Tibial nerve (tissue), 4 donors: Measurements from ENCODE around the gene HES6. TPM values are rescaled to one million over a fixed set of nuclear protein-coding genes. Genes with fewer than 3 reads are reported as not detected.

Source experiments
- DNase-seq, 2 donors: peaks; one replicate each; pipeline ENCODE4 v3.0.0-alpha.2; 2019; ENCODE audit warnings: low spot score in 2 of 2
- H3K27ac ChIP-seq, 4 donors: fragments of 200-600 bp; sonication (generic) in 3 of 4; one replicate each; pipeline ENCODE4 v1.5.1; 2017 to 2019; ENCODE audit warnings: mild to moderate bottlenecking in 1 of 4
- H3K27me3 ChIP-seq, 2 donors: fragments of 200-600 bp; sonication (generic) in 1 of 2; one replicate each; pipeline versions ENCODE4 v1.5.1 to v1.6.0; 2017 to 2019
- H3K36me3 ChIP-seq, 3 donors: fragments of 200-600 bp; sonication (generic); one replicate each; pipeline ENCODE4 v1.5.1; 2018 to 2019
- H3K4me1 ChIP-seq, 4 donors: fragments of 200-600 bp; sonication (generic) in 3 of 4; one replicate each; pipeline ENCODE4 v1.5.1; 2017 to 2019
- H3K4me3 ChIP-seq, 4 donors: fragments of 200-600 bp; sonication (generic) in 3 of 4; one replicate each; pipeline ENCODE4 v1.5.1; 2017 to 2019; ENCODE audit warnings: mild to moderate bottlenecking in 1 of 4, moderate library complexity in 1 of 4
- H3K9me3 ChIP-seq, 4 donors: fragments of 200-600 bp; sonication (generic) in 3 of 4; one replicate each; pipeline ENCODE4 v1.5.1; 2017 to 2019
- CTCF ChIP-seq, 5 experiments: fragments of 200-600 bp in 3 of 5; fragments of 450-650 bp in 2 of 5; sonication (generic) in 3 of 5; IDR thresholded peaks; one replicate each; pipeline ENCODE4 v1.5.1; 2016 to 2019; ENCODE audit warnings: antibody characterized with exemption in 5 of 5, mild to moderate bottlenecking in 3 of 5, moderate library complexity in 2 of 5
- EP300 ChIP-seq, 2 donors: sonication (generic); formaldehyde crosslinking; IDR thresholded peaks; one replicate each; pipeline ENCODE4 v1.6.1; 2017; ENCODE audit warnings: antibody characterized with exemption in 2 of 2, mild to moderate bottlenecking in 1 of 2
- POLR2A ChIP-seq, 2 donors: fragments of 450-650 bp; IDR thresholded peaks; one replicate each; pipeline ENCODE4 v1.6.1; 2017; ENCODE audit warnings: antibody characterized with exemption in 2 of 2, mild to moderate bottlenecking in 2 of 2, moderate library complexity in 2 of 2
- WGBS, 2 donors: methylation state at CpG; one replicate each; pipeline ENCODE4 v1.1.5; 2018; 5-methylcytosine and 5-hydroxymethylcytosine counted together
- total RNA-seq, 4 donors: library from RNA; depleted of rRNA; stranded (reverse); fragments of >200 nt; gene quantifications; one replicate each; pipeline ENCODE4 v1.1.0, GENCODE V29; 2016

Gene HES6
- total RNA-seq, 4 donors from 2014 or later, result 4.4 to 18.6 (median 12.4) TPM

- Histone ChIP-seq H3K36me3 (peaks cover 5 to 86% (median 10%) of the 10 kb centered on the region in 3 donors), H3K9me3 (no peaks in the 10 kb centered on the region), H3K27me3 (no peaks in the 10 kb centered on the region), H3K4me1 (peaks cover 0 to 38% (median 12%) of the 10 kb centered on the region in 4 donors), H3K4me3 (no peak overlapping the region), H3K27ac (no peak overlapping the region)
- DNase-seq, result no peak
- TF ChIP-seq POLR2A (IDR thresholded peaks at IDR 0.05), result no peak
- no peak for TF ChIP-seq CTCF (IDR thresholded peaks at IDR 0.05)
- no peak for TF ChIP-seq EP300 (IDR thresholded peaks at IDR 0.05)
- WGBS, 2 donors, result 43 to 79% methylated on average over 7 to 17 of the region's 18 CpGs
Measured at GRCh38 chr2:238260883-238261282, 21.0 kb upstream of the HES6 start.

- no peaks in the 10 kb centered on the region for H3K27me3 ChIP-seq
- H3K36me3 ChIP-seq, result peaks cover 10 to 86% (median 10%) of the 10 kb centered on the region in 3 donors
- peaks cover 0 to 36% (median 12%) of the 10 kb centered on the region in 4 donors for H3K4me1 ChIP-seq
- TF ChIP-seq POLR2A (IDR thresholded peaks at IDR 0.05) (no peak), EP300 (IDR thresholded peaks at IDR 0.05) (no peak), CTCF (IDR thresholded peaks at IDR 0.05) (no peak)
- H3K4me3 ChIP-seq, result no peak overlapping the region
- 86 to 88% methylated on average over 18 to 21 of the region's 21 CpGs for WGBS, 2 donors
- no peak overlapping the region for H3K27ac ChIP-seq
- no peak for DNase-seq
- H3K9me3 ChIP-seq, result no peaks in the 10 kb centered on the region
Measured at GRCh38 chr2:238259061-238260020, 19.5 kb upstream of the HES6 start.

- no peak overlapping the region for H3K27ac ChIP-seq
- H3K27me3 ChIP-seq, result no peaks in the 10 kb centered on the region
- no peaks in the 10 kb centered on the region for H3K9me3 ChIP-seq
- no peak for TF ChIP-seq POLR2A (IDR thresholded peaks at IDR 0.05)
- no peak overlapping the region for H3K4me3 ChIP-seq
- 89 to 93% methylated on average over 15 of the region's 15 CpGs for WGBS, 2 donors
- no peak for DNase-seq
- peaks cover 10 to 99% (median 11%) of the 10 kb centered on the region in 3 donors for H3K36me3 ChIP-seq
- peaks cover 0 to 23% (median 3%) of the 10 kb centered on the region in 4 donors for H3K4me1 ChIP-seq
Measured at GRCh38 chr2:238257786-238258700, 18.2 kb upstream of the HES6 start.

- H3K27ac ChIP-seq, result no peak overlapping the region
- DNase-seq, result peak in 1 of 2 donors; percentile 39
- 69 to 70% methylated on average over 18 of the region's 18 CpGs for WGBS, 2 donors
- H3K9me3 ChIP-seq, result no peaks in the 10 kb centered on the region
- H3K4me3 ChIP-seq, result no peak overlapping the region
- peaks cover 0 to 12% (median 0%) of the 10 kb centered on the region in 4 donors for H3K4me1 ChIP-seq
- H3K27me3 ChIP-seq, result no peaks in the 10 kb centered on the region
- H3K36me3 ChIP-seq, result peaks cover 10 to 100% (median 14%) of the 10 kb centered on the region in 3 donors
- TF ChIP-seq CTCF (IDR thresholded peaks at IDR 0.05), result peak; percentile 41 to 61 (median 47)
- TF ChIP-seq POLR2A (IDR thresholded peaks at IDR 0.05), result no peak
- no peak for TF ChIP-seq EP300 (IDR thresholded peaks at IDR 0.05)
Measured at GRCh38 chr2:238256594-238257104, 16.8 kb upstream of the HES6 start.

GRCh38 chr2:238256111-238256510, 16.3 kb upstream of the HES6 start:
- H3K9me3 ChIP-seq, result no peaks in the 10 kb centered on the region
- WGBS, 2 donors, result 89 to 93% methylated on average over 6 of the region's 6 CpGs
- H3K27ac ChIP-seq, result no peak overlapping the region
- H3K36me3 ChIP-seq, result peaks cover 10 to 100% (median 14%) of the 10 kb centered on the region in 3 donors
- no peaks in the 10 kb centered on the region for H3K27me3 ChIP-seq
- TF ChIP-seq EP300 (IDR thresholded peaks at IDR 0.05) (no peak), POLR2A (IDR thresholded peaks at IDR 0.05) (no peak)
- H3K4me3 ChIP-seq, result no peak overlapping the region
- H3K4me1 ChIP-seq, result peaks cover 0 to 6% (median 0%) of the 10 kb centered on the region in 4 donors
- DNase-seq, result no peak
